Esophagus squamous epithelium (tissue), 4 donors: Measurements from ENCODE around the gene KPTN.

Experiments
- POLR2A ChIP-seq, 4 donors: fragments of 450-650 bp; IDR thresholded peaks; one replicate each; pipeline ENCODE4 v1.6.1; 2017; ENCODE audit warnings: antibody characterized with exemption in 4 of 4, mild to moderate bottlenecking in 4 of 4, moderate library complexity in 3 of 4
- TF ChIP-seq, protein P1 (sequence below), 6 experiments: fragments of 450-650 bp in 4 of 6; fragments of 200-600 bp in 2 of 6; sonication (generic) in 2 of 6; IDR thresholded peaks; one replicate each; pipeline ENCODE4 v1.5.1; 2016 to 2019; ENCODE audit warnings: antibody characterized with exemption in 6 of 6, mild to moderate bottlenecking in 4 of 6, moderate library complexity in 4 of 6

DNA sequence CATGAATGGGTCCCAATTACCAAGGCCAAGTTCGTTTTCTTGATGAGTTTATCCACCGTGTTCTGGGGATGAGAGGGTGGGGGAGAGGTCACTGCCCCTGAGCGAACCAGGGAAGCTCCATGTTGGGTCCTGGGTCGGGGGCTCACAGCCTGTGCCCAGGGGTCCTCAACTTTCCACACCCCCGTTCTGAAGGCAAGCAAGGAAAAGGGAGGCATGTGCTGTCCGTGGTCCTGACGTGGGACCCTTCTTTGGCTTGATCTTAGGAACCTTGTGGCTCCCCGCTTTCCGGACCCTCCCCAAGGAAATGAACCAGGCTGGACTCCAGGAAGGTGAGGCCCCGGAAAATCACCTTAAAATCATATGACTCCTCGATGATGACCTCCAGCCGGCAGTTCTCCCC, 46.5 kb downstream of the KPTN start:
- TF ChIP-seq, protein P1, sequence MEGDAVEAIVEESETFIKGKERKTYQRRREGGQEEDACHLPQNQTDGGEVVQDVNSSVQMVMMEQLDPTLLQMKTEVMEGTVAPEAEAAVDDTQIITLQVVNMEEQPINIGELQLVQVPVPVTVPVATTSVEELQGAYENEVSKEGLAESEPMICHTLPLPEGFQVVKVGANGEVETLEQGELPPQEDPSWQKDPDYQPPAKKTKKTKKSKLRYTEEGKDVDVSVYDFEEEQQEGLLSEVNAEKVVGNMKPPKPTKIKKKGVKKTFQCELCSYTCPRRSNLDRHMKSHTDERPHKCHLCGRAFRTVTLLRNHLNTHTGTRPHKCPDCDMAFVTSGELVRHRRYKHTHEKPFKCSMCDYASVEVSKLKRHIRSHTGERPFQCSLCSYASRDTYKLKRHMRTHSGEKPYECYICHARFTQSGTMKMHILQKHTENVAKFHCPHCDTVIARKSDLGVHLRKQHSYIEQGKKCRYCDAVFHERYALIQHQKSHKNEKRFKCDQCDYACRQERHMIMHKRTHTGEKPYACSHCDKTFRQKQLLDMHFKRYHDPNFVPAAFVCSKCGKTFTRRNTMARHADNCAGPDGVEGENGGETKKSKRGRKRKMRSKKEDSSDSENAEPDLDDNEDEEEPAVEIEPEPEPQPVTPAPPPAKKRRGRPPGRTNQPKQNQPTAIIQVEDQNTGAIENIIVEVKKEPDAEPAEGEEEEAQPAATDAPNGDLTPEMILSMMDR (IDR thresholded peaks at IDR 0.05): no peak
- no peak for TF ChIP-seq POLR2A (IDR thresholded peaks at IDR 0.05)
